GM12872 (cell line): Measurements from ENCODE around the gene SERPINA12.

Experiments
- CTCF ChIP-seq: IDR thresholded peaks from 3 replicates; pipeline ENCODE4 v1.5.1; 2011; ENCODE audit warnings: low read depth, mild to moderate bottlenecking, low read length, moderate library complexity; ENCODE audit not compliant: insufficient read depth

Gene SERPINA12

GRCh38 chr14:94509356-94509755 is at the start of gene SERPINA12:
SERPINA12 (minus strand) TSS chr14:94509469; CDS start chr14:94498397, 11,072 bp downstream.
- TF ChIP-seq CTCF = no peak

- no peak for TF ChIP-seq CTCF
Observed at GRCh38 chr14:94558842-94559241, 49.6 kb upstream of the SERPINA12 start.

GRCh38 chr14:94557327-94557726 is 48.1 kb upstream of the SERPINA12 start:
- TF ChIP-seq CTCF = no peak

GRCh38 chr14:94555991-94556390 is 46.7 kb upstream of the SERPINA12 start:
- no peak for TF ChIP-seq CTCF

GRCh38 chr14:94550041-94550440 is 40.8 kb upstream of the SERPINA12 start:
- no peak for TF ChIP-seq CTCF

GRCh38 chr14:94548999-94549985 is 40.0 kb upstream of the SERPINA12 start:
- TF ChIP-seq CTCF = peak; percentile 90

- no peak for TF ChIP-seq CTCF
Observed at GRCh38 chr14:94548131-94548998, 39.1 kb upstream of the SERPINA12 start.
